Colon (tissue), 2 donors: ENCODE measurements around the gene MYBPHL.
"Not testable (repeated sequence)": the region's sequence is repeated elsewhere in the genome, so short reads cannot be mapped to it uniquely, and the experiment has no call there.

ENCODE experiments used
- FAIRE-seq: peaks from 2 replicates; lab custom pipeline; 2012; peaks lifted over from hg19 to GRCh38; lab: Jason Lieb, UNC
- donor health status: control.
- donor health status: control.

MYBPHL gene

GRCh38 chr1:109305991-109306390 lies 820 bp downstream of the MYBPHL start:
- FAIRE-seq, result not testable (repeated sequence)

- no peak for FAIRE-seq
Observed at GRCh38 chr1:109304226-109304920, 2.4 kb downstream of the MYBPHL start.

- FAIRE-seq, result no peak
Observed at GRCh38 chr1:109301874-109302273, 4.9 kb downstream of the MYBPHL start.

GRCh38 chr1:109300650-109301151 lies 6.1 kb downstream of the MYBPHL start:
- no peak for FAIRE-seq

- no peak for FAIRE-seq
Observed at GRCh38 chr1:109299558-109300343, 7.1 kb downstream of the MYBPHL start.

- no peak for FAIRE-seq
Observed at GRCh38 chr1:109298666-109299557, 7.9 kb downstream of the MYBPHL start.

GRCh38 chr1:109296782-109297181 lies 10.0 kb downstream of the MYBPHL start:
- no peak for FAIRE-seq

GRCh38 chr1:109295712-109296415 lies 10.9 kb downstream of the MYBPHL start:
- no peak for FAIRE-seq

GRCh38 chr1:109294481-109294880 lies 12.3 kb downstream of the MYBPHL start:
- no peak for FAIRE-seq

- FAIRE-seq, result no peak
Observed at GRCh38 chr1:109293026-109293425, 13.8 kb downstream of the MYBPHL start.

GRCh38 chr1:109292364-109292763 lies 14.4 kb downstream of the MYBPHL start:
- FAIRE-seq, result no peak

- FAIRE-seq, result no peak
Observed at GRCh38 chr1:109290998-109291397, 15.8 kb downstream of the MYBPHL start.

GRCh38 chr1:109290137-109290536 lies 16.7 kb downstream of the MYBPHL start:
- FAIRE-seq, result no peak

GRCh38 chr1:109286762-109287161 lies 20.0 kb downstream of the MYBPHL start:
- not testable (repeated sequence) for FAIRE-seq

- FAIRE-seq, result no peak
Observed at GRCh38 chr1:109283748-109284600, 22.8 kb downstream of the MYBPHL start.

- no peak for FAIRE-seq
Observed at GRCh38 chr1:109282952-109283747, 23.7 kb downstream of the MYBPHL start, which contains the start of gene PSRC1. TSS of gene PSRC1 (minus strand) at chr1:109283145.

- FAIRE-seq, result no peak
Observed at GRCh38 chr1:109282497-109282951, 24.3 kb downstream of the MYBPHL start.

- FAIRE-seq, result no peak
Observed at GRCh38 chr1:109281680-109282496, 24.9 kb downstream of the MYBPHL start.

GRCh38 chr1:109280862-109281261 lies 25.9 kb downstream of the MYBPHL start:
- no peak for FAIRE-seq
